HCT116 (cell line): ENCODE results near the gene ALKBH4.

Source experiments
- CEBPB ChIP-seq: IDR thresholded peaks from 2 replicates; pipeline ENCODE4 v1.6.1; 2012; ENCODE audit warnings: low read depth
- EGR1 ChIP-seq: IDR thresholded peaks from 2 replicates; pipeline ENCODE4 v1.6.1; 2012; ENCODE audit warnings: low read depth
- EZH2 ChIP-seq: fragments of 200-600 bp; sonication (generic); IDR thresholded peaks from 2 replicates; pipeline ENCODE4 v1.6.1; 2017; ENCODE audit warnings: antibody characterized with exemption, mixed run types
- EZH2phosphoT487 ChIP-seq: fragments of 200-600 bp; IDR thresholded peaks from 2 replicates; pipeline ENCODE4 v1.6.1; 2018; ENCODE audit warnings: antibody characterized with exemption, borderline replicate concordance
- FOSL1 ChIP-seq: IDR thresholded peaks from 2 replicates; pipeline ENCODE4 v1.6.1; 2012; ENCODE audit warnings: low read depth
- POLR2A ChIP-seq: IDR thresholded peaks from 2 replicates; pipeline ENCODE4 v1.7.0; 2011; ENCODE audit warnings: borderline replicate concordance; ENCODE audit not compliant: insufficient read depth, insufficient read length; ENCODE audit errors: extremely low read depth
- POLR2AphosphoS5 ChIP-seq: IDR thresholded peaks from 2 replicates; pipeline ENCODE4 v1.6.1; 2011; ENCODE audit warnings: mild to moderate bottlenecking, low read depth, low read length, moderate library complexity
- RAD21 ChIP-seq: IDR thresholded peaks from 2 replicates; pipeline ENCODE4 v1.6.1; 2012; ENCODE audit warnings: low read depth, mild to moderate bottlenecking
- SIN3A ChIP-seq: IDR thresholded peaks from 2 replicates; pipeline ENCODE4 v1.6.1; 2012; ENCODE audit warnings: low read depth
- TCF7L2 ChIP-seq: IDR thresholded peaks from 2 replicates; pipeline ENCODE4 v1.7.0; 2011; ENCODE audit warnings: borderline replicate concordance, inconsistent platforms; ENCODE audit not compliant: insufficient read depth, insufficient read length; ENCODE audit errors: extremely low read depth
- TF ChIP-seq, protein P1 (sequence below), 3 experiments: fragments of 200-600 bp in 1 of 3; sonication (generic) in 1 of 3; IDR thresholded peaks in 2 of 3; conservative IDR thresholded peaks in 1 of 3; 2 replicates each; pipeline ENCODE4 v1.5.1; 2012 to 2017; ENCODE audit warnings: low read depth in 2 of 3, low read length in 2 of 3, antibody characterized with exemption in 1 of 3, borderline replicate concordance in 1 of 3, control low read depth in 1 of 3, mild to moderate bottlenecking in 1 of 3, mixed read lengths in 1 of 3, mixed run types in 1 of 3, moderate library complexity in 1 of 3; ENCODE audit not compliant: insufficient read depth in 1 of 3
- TF ChIP-seq, protein P2 (sequence below): IDR thresholded peaks from 2 replicates; pipeline ENCODE4 v1.6.1; 2012; ENCODE audit warnings: low read depth
- TF ChIP-seq, protein P3 (sequence below): IDR thresholded peaks from 2 replicates; pipeline ENCODE4 v1.6.1; 2012
- TF ChIP-seq, protein P4 (sequence below): IDR thresholded peaks from 2 replicates; pipeline ENCODE4 v1.6.1; 2012

DNA sequence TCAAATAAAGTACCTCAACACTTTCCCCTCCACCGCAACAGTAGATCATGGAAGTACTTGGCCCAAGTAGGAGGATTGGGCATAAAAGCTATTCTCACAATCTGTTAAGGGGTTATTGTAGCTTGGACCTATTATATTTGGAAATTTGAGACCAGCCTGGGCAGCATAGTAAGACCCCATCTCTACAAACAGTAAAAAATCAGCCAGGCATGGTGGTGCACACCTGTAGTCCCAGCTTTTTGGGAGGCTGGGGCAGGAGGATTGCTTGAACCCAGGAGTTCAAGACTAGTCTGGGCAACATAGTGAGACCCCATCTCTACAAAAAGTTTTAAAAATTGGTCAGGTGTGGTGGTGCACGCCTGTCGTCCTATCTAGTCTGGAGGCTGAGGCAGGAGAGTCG is 55.3 kb downstream of the ALKBH4 start:
- TF ChIP-seq, protein P1, sequence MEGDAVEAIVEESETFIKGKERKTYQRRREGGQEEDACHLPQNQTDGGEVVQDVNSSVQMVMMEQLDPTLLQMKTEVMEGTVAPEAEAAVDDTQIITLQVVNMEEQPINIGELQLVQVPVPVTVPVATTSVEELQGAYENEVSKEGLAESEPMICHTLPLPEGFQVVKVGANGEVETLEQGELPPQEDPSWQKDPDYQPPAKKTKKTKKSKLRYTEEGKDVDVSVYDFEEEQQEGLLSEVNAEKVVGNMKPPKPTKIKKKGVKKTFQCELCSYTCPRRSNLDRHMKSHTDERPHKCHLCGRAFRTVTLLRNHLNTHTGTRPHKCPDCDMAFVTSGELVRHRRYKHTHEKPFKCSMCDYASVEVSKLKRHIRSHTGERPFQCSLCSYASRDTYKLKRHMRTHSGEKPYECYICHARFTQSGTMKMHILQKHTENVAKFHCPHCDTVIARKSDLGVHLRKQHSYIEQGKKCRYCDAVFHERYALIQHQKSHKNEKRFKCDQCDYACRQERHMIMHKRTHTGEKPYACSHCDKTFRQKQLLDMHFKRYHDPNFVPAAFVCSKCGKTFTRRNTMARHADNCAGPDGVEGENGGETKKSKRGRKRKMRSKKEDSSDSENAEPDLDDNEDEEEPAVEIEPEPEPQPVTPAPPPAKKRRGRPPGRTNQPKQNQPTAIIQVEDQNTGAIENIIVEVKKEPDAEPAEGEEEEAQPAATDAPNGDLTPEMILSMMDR (IDR thresholded peaks at IDR 0.05 in 2 of 3, conservative IDR thresholded peaks at IDR 0.05 in 1 of 3; ENCODE audit: borderline replicate concordance in 1 of 3, insufficient read depth in 1 of 3, low read depth in 2 of 3, low read length in 2 of 3) = no peak
- TF ChIP-seq EZH2 (no peak), POLR2A (no peak), SIN3A (no peak), CEBPB (no peak), RAD21 (no peak), FOSL1 (no peak), EZH2phosphoT487 (no peak), TCF7L2 (no peak), EGR1 (no peak), POLR2AphosphoS5 (no peak)
- TF ChIP-seq, protein P2, sequence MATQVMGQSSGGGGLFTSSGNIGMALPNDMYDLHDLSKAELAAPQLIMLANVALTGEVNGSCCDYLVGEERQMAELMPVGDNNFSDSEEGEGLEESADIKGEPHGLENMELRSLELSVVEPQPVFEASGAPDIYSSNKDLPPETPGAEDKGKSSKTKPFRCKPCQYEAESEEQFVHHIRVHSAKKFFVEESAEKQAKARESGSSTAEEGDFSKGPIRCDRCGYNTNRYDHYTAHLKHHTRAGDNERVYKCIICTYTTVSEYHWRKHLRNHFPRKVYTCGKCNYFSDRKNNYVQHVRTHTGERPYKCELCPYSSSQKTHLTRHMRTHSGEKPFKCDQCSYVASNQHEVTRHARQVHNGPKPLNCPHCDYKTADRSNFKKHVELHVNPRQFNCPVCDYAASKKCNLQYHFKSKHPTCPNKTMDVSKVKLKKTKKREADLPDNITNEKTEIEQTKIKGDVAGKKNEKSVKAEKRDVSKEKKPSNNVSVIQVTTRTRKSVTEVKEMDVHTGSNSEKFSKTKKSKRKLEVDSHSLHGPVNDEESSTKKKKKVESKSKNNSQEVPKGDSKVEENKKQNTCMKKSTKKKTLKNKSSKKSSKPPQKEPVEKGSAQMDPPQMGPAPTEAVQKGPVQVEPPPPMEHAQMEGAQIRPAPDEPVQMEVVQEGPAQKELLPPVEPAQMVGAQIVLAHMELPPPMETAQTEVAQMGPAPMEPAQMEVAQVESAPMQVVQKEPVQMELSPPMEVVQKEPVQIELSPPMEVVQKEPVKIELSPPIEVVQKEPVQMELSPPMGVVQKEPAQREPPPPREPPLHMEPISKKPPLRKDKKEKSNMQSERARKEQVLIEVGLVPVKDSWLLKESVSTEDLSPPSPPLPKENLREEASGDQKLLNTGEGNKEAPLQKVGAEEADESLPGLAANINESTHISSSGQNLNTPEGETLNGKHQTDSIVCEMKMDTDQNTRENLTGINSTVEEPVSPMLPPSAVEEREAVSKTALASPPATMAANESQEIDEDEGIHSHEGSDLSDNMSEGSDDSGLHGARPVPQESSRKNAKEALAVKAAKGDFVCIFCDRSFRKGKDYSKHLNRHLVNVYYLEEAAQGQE = no peak
- TF ChIP-seq, protein P3, sequence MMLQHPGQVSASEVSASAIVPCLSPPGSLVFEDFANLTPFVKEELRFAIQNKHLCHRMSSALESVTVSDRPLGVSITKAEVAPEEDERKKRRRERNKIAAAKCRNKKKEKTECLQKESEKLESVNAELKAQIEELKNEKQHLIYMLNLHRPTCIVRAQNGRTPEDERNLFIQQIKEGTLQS = no peak
- TF ChIP-seq, protein P4, sequence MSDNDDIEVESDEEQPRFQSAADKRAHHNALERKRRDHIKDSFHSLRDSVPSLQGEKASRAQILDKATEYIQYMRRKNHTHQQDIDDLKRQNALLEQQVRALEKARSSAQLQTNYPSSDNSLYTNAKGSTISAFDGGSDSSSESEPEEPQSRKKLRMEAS = no peak
